Epithelial cell of proximal tubule (primary cell): ENCODE data around the gene HSD17B14. TPM values are rescaled to one million over a fixed set of nuclear protein-coding genes. Genes with fewer than 3 reads are reported as not detected.
A peak's percentile ranks its signal among the peaks of the same experiment; 100 is the strongest.

Experiments
- DNase-seq: peaks from one replicate; pipeline ENCODE4 v3.0.0-alpha.2; 2011; ENCODE audit warnings: low read depth
- H3K4me3 ChIP-seq: 2 replicates; pipeline ENCODE4 v1.5.1; 2011; ENCODE audit warnings: low read depth, mild to moderate bottlenecking, low read length
- total RNA-seq: library from RNA; depleted of rRNA; stranded (reverse); fragments of >200 nt; gene quantifications from 2 replicates; pipeline ENCODE4 v1.2.3, GENCODE V29; 2015
- TF ChIP-seq, protein P1 (sequence below): conservative IDR thresholded peaks from 2 replicates; pipeline ENCODE4 v1.5.1; 2012; ENCODE audit warnings: low read depth, mild to moderate bottlenecking, low read length

The HSD17B14 gene
- total RNA-seq, 1 donor from 2014 or later: 2.8 TPM

DNA sequence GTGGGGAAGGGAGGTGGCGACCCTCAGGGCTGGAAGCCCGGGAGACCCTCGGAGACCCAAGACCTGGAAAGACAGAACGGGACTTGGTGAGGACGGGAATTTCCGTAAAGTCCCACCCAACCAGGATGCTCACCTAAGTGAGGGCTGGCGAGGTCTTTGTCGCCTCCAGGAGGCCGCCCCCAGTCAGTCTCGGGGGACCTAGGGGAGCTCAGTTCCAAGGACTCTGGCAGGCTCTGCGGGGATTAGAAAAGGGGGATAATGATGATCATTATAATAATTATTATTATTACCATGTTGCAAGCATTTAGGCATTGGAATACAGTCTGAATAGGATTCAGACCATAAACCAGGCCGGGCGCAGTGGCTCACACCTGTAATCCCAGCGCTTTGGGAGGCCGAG lies 9.1 kb upstream of the HSD17B14 start:
- TF ChIP-seq, protein P1, sequence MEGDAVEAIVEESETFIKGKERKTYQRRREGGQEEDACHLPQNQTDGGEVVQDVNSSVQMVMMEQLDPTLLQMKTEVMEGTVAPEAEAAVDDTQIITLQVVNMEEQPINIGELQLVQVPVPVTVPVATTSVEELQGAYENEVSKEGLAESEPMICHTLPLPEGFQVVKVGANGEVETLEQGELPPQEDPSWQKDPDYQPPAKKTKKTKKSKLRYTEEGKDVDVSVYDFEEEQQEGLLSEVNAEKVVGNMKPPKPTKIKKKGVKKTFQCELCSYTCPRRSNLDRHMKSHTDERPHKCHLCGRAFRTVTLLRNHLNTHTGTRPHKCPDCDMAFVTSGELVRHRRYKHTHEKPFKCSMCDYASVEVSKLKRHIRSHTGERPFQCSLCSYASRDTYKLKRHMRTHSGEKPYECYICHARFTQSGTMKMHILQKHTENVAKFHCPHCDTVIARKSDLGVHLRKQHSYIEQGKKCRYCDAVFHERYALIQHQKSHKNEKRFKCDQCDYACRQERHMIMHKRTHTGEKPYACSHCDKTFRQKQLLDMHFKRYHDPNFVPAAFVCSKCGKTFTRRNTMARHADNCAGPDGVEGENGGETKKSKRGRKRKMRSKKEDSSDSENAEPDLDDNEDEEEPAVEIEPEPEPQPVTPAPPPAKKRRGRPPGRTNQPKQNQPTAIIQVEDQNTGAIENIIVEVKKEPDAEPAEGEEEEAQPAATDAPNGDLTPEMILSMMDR: no peak
- no peak for DNase-seq
- no peak overlapping the region for H3K4me3 ChIP-seq

DNA sequence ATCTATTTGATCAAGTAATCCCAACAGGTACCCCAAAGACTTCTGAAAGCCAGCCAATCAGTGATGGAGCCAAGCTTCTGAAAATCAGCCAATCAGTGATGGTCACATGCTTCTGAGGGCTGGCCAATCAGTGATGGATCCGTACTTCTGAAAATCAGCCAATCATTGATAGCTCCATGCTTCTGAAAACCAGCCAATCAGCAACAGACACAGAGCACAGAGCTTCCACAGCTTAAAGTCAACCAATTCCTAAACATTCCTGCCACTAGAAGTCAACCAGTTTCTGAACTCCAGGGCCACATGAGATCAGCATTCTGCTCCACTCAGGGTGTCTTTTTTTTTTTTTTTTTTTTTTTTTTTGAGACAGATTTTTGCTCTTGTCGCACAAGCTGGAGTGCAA lies 8.2 kb upstream of the HSD17B14 start:
- DNase-seq: no peak
- TF ChIP-seq, protein P1: peak; percentile 26
- no peak overlapping the region for H3K4me3 ChIP-seq

DNA sequence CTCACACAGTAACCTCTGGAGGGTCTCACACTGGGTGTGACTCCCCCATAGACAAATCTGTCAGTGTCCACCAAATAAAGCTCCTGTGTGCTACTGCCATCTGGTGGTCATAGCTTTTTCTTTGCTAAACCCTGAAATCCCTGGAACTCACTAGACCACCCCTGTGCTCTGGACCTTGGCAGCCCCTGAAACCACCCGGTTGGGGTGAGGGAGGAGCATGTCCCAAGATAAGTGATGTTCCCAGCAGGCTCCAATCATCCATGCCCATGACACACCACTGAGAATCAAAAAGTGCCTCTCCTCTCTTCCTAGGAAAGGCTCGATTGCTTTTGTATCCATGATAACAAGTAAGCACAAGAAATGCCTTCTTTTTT lies 6.5 kb upstream of the HSD17B14 start:
- DNase-seq: no peak
- TF ChIP-seq, protein P1: peak; percentile 82
- H3K4me3 ChIP-seq: no peak overlapping the region

GRCh38 chr19:48841571-48841970 lies 5.3 kb upstream of the HSD17B14 start:
- DNase-seq: no peak
- TF ChIP-seq, protein P1: no peak
- no peak overlapping the region for H3K4me3 ChIP-seq

GRCh38 chr19:48841047-48841446 lies 4.8 kb upstream of the HSD17B14 start:
- TF ChIP-seq, protein P1: no peak
- H3K4me3 ChIP-seq: no peak overlapping the region

DNA sequence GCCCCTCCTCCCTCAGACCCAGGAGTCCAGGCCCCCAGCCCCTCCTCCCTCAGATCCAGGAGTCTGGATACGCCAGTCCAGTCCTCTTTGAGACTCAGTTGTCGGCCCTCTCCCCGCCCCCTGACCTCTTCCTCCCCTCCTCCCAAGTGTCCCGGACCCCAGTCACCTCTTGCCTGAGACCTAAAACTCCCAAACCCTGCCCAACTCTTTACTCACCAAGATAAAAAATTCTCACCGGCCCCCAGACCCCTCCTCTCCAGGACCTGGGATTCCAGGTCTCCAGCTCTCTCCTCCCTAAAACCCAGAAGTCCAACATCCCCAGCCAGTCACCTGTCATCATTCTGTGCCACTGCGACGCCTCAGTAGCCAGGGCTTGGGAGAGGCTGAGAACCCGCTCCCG lies 1.4 kb upstream of the HSD17B14 start:
- DNase-seq: no peak
- no peak overlapping the region for H3K4me3 ChIP-seq
- TF ChIP-seq, protein P1: no peak

More at GRCh38 chr19:48841047-48841446, 4.8 kb upstream of the HSD17B14 start:
- DNase-seq: no peak

DNA sequence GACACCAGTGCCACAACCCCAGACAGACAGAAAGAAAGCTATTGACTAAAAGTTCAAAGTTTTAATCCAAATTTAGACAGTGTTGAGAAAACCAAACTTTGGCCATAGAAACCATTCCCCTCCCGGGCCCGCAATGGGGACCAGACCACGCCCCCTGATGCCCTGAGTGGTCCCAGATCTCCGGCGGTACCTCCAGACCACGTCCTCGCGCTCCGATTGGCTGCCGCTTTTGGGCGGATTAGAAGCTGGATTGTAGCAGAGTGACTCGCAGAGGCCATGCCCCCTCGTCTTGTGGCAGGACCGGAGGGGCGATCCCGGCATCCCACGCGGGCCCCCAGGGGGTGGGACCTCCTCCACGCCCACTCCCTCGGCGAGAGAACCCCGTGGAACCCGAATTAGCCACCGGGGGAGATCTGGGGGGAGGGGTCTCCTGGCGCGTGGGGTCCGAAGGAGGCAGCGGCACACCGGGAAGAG lies 797 bp upstream of the HSD17B14 start:
- TF ChIP-seq, protein P1: no peak
- no peak for DNase-seq
- H3K4me3 ChIP-seq: no peak overlapping the region
